ENCODE results near the gene ESYT3.
"Not testable (repeated sequence)": the region's sequence is repeated elsewhere in the genome, so short reads cannot be mapped to it uniquely, and the experiment has no call there.

ESYT3 gene

GRCh38 chr3:138469874-138470273 lies 35.5 kb downstream of the ESYT3 start:
- no peak for TF ChIP-seq ZNF274 (IDR thresholded peaks at IDR 0.05; ENCODE audit: low read depth, low read length)
- H3K4me3 ChIP-seq (ENCODE audit: low read length): no peak overlapping the region

GRCh38 chr3:138470687-138471086 lies 36.3 kb downstream of the ESYT3 start:
- no peak overlapping the region for H3K4me3 ChIP-seq (ENCODE audit: low read length)
- TF ChIP-seq ZNF274 (IDR thresholded peaks at IDR 0.05; ENCODE audit: low read depth, low read length): no peak

- TF ChIP-seq ZNF274 (IDR thresholded peaks at IDR 0.05; ENCODE audit: low read depth, low read length): no peak
These were observed 37.1 kb downstream of the ESYT3 start for GRCh38 chr3:138471481-138471880.

GRCh38 chr3:138472141-138472825 lies 37.9 kb downstream of the ESYT3 start:
- TF ChIP-seq ZNF274 (IDR thresholded peaks at IDR 0.05; ENCODE audit: low read depth, low read length): no peak
- no peak overlapping the region for H3K4me3 ChIP-seq (ENCODE audit: low read length)

More at GRCh38 chr3:138471481-138471880, 37.1 kb downstream of the ESYT3 start:
- no peak overlapping the region for H3K4me3 ChIP-seq (ENCODE audit: low read length)

- no peak for TF ChIP-seq ZNF274 (IDR thresholded peaks at IDR 0.05; ENCODE audit: low read depth, low read length)
- no peak overlapping the region for H3K4me3 ChIP-seq (ENCODE audit: low read length)
These were observed 39.0 kb downstream of the ESYT3 start for GRCh38 chr3:138473391-138473790.

- no peak for TF ChIP-seq ZNF274 (IDR thresholded peaks at IDR 0.05; ENCODE audit: low read depth, low read length)
These were observed 39.7 kb downstream of the ESYT3 start for GRCh38 chr3:138474163-138474562.

GRCh38 chr3:138476526-138476925 lies 42.1 kb downstream of the ESYT3 start:
- H3K4me3 ChIP-seq (ENCODE audit: low read length): no peak overlapping the region
- TF ChIP-seq ZNF274 (IDR thresholded peaks at IDR 0.05; ENCODE audit: low read depth, low read length): no peak

More at GRCh38 chr3:138474163-138474562, 39.7 kb downstream of the ESYT3 start:
- H3K4me3 ChIP-seq (ENCODE audit: low read length): no peak overlapping the region

- H3K4me3 ChIP-seq (ENCODE audit: low read length): no peak overlapping the region
- no peak for TF ChIP-seq ZNF274 (IDR thresholded peaks at IDR 0.05; ENCODE audit: low read depth, low read length)
These were observed 42.7 kb downstream of the ESYT3 start for GRCh38 chr3:138477120-138477519.

- TF ChIP-seq ZNF274 (IDR thresholded peaks at IDR 0.05; ENCODE audit: low read depth, low read length): no peak
- H3K4me3 ChIP-seq (ENCODE audit: low read length): no peak overlapping the region
These were observed 43.4 kb downstream of the ESYT3 start for GRCh38 chr3:138477801-138478200.

- no peak for TF ChIP-seq ZNF274 (IDR thresholded peaks at IDR 0.05; ENCODE audit: low read depth, low read length)
- no peak overlapping the region for H3K4me3 ChIP-seq (ENCODE audit: low read length)
These were observed 45.0 kb downstream of the ESYT3 start for GRCh38 chr3:138479438-138479863.

GRCh38 chr3:138484672-138485071 lies 50.3 kb downstream of the ESYT3 start:
- not testable (repeated sequence) for H3K4me3 ChIP-seq (ENCODE audit: low read length)

- H3K4me3 ChIP-seq (ENCODE audit: low read length): not testable (repeated sequence)
These were observed 52.2 kb downstream of the ESYT3 start for GRCh38 chr3:138486580-138486979.

GRCh38 chr3:138491971-138492370 lies 57.6 kb downstream of the ESYT3 start:
- no peak for TF ChIP-seq ZNF274 (IDR thresholded peaks at IDR 0.05; ENCODE audit: low read depth, low read length)

GRCh38 chr3:138492980-138493675 lies 58.7 kb downstream of the ESYT3 start:
- H3K4me3 ChIP-seq (ENCODE audit: low read length): no peak overlapping the region
- TF ChIP-seq ZNF274 (IDR thresholded peaks at IDR 0.05; ENCODE audit: low read depth, low read length): no peak

More at GRCh38 chr3:138491971-138492370, 57.6 kb downstream of the ESYT3 start:
- H3K4me3 ChIP-seq (ENCODE audit: low read length): no peak overlapping the region

GRCh38 chr3:138493804-138494606 lies 59.6 kb downstream of the ESYT3 start:
- no peak for TF ChIP-seq ZNF274 (IDR thresholded peaks at IDR 0.05; ENCODE audit: low read depth, low read length)

More at GRCh38 chr3:138493804-138494606, 59.6 kb downstream of the ESYT3 start:
- H3K4me3 ChIP-seq (ENCODE audit: low read length): no peak overlapping the region
